ENCODE results near the gene SLC31A1.

SLC31A1 gene

GRCh38 chr9:113309204-113309813 lies 88.0 kb downstream of the SLC31A1 start:
- peak; percentile 53 for DNase-seq

DNA sequence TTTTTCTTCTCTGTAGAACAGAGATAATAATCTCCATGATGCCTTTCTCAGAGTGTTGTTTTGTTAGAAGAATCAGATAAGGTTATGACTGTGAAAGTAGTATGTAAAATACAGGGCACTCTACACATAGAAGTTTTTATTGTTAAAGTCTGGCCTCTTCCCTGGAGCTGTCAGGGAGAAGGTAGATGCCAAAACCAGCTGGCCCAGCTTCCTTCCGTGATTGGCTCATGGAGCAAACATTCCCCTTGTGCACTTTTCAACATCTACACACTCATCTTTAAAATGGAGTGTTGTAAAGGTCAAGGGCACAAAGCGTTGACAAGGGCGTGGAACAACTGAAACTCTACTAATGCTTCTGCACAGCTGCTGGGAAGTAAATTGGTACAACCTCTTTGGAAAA lies 89.2 kb downstream of the SLC31A1 start:
- no peak for DNase-seq

GRCh38 chr9:113311961-113312360 lies 90.6 kb downstream of the SLC31A1 start:
- no peak for DNase-seq

DNA sequence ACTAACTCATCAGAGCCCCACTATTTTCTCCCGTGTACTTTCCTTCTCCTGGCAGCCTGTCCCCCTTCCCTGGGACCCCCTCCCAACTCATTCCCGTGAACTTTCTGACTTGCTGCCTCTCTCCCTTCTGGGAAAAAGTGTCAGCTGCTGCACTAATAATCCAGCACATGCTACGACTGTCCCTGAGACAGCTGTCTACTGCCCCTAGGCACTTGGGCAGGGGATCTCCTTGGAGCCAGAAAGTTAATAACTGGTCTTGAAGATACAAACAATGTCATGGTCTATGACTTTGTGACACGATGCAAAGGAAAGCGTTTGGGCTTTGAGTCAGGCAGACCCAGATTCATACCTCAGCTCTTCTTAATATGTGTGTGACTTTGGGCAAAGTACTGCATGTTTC lies 91.9 kb downstream of the SLC31A1 start:
- no peak for DNase-seq

All from NCI-H1694 treated with DMSO at 0.1 percent for 48 hours (cell line).